Cardiac muscle cell (in vitro differentiated cells and primary cell): ENCODE data around the gene MIA2. TPM values are rescaled to one million over a fixed set of nuclear protein-coding genes. Genes with fewer than 3 reads are reported as not detected.

Experiments
- DNase-seq, 2 donors: peaks; one replicate each; pipeline versions ENCODE4 v3.0.0 to v3.0.0-alpha.2; 2010 to 2017; ENCODE audit warnings: low read depth in 1 of 2, low spot score in 1 of 2
- H3K27ac ChIP-seq: fragments of 200-600 bp; sonication (generic); 2 replicates; pipeline ENCODE4 v1.5.1; 2016
- H3K27me3 ChIP-seq: fragments of 200-600 bp; sonication (generic); 2 replicates; pipeline ENCODE4 v1.6.0; 2016; ENCODE audit warnings: control low read depth
- H3K36me3 ChIP-seq: fragments of 200-600 bp; sonication (generic); 2 replicates; pipeline ENCODE4 v1.5.1; 2016; ENCODE audit warnings: control low read depth
- H3K4me1 ChIP-seq: fragments of 200-600 bp; sonication (generic); 2 replicates; pipeline ENCODE4 v1.8.1; 2017; ENCODE audit warnings: low read depth, mild to moderate bottlenecking, mixed run types
- H3K4me3 ChIP-seq: fragments of 200-600 bp; sonication (generic); 2 replicates; pipeline ENCODE4 v1.5.1; 2016; ENCODE audit warnings: mild to moderate bottlenecking
- H3K9me3 ChIP-seq: fragments of 200-600 bp; sonication (generic); 2 replicates; pipeline ENCODE4 v1.5.1; 2017; ENCODE audit warnings: low read depth, mild to moderate bottlenecking, control low read depth
- CTCF ChIP-seq: IDR thresholded peaks from 2 replicates; pipeline ENCODE4 v1.5.1; 2012; ENCODE audit warnings: low read depth, mild to moderate bottlenecking, low read length
- polyA plus RNA-seq: library from polyadenylated mRNA; unstranded; fragments of >200 nt; fragmentation: Nextera tagmentation; extraction: Ambion mirVana; gene quantifications from 2 replicates; pipeline ENCODE4 v1.2.1, GENCODE V29; 2016
- total RNA-seq: library from RNA; depleted of rRNA; stranded (reverse); fragments of >200 nt; gene quantifications from 2 replicates; pipeline ENCODE4 v1.2.3, GENCODE V29; 2016

MIA2 gene
- total RNA-seq = 5.8 and 20.6 TPM in 2 replicates
- 14.4 and 17.7 TPM in 2 replicates for polyA plus RNA-seq

DNA sequence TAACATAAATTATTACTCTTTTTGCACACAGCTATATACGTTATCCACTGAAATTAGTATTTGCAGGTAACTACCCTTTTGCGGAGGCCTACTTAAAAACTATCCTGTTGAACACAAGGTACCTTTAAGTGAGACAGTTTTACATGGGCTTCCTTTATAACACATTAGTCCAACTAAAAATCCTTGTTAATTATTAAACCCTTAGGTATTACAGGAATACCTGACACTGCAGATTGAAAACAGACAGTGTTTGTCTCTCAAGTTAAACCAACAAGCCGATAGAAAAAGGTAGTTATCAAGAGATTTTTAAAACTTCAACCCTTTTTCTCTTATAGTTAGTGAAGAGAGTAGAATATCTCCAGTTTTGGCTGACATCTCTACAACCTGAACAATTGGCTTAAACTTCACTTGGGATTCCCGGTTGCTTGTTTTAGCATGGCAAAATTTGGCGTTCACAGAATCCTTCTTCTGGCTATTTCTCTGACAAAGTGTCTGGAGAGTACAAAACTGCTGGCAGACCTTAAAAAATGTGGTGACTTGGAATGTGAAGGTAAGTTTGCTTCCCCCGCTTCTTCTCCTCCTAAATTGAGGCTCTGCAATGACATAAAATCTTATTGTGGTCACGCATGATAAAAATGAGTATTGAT, at the start of gene MIA2:
Gene MIA2, plus strand, starts transcription at position 236 of the 647 bp plus-strand sequence. Its CDS starts 200 bp downstream, at position 436.
- H3K4me1 ChIP-seq = no peaks in the 10 kb centered on the region
- no peaks in the 10 kb centered on the region for H3K27me3 ChIP-seq
- H3K27ac ChIP-seq = no peak within 1 kb of the TSS
- H3K4me3 ChIP-seq = no peak within 1 kb of the TSS
- DNase-seq = no peak
- H3K9me3 ChIP-seq = no peaks in the 10 kb centered on the region
- no peak for TF ChIP-seq CTCF
- H3K36me3 ChIP-seq = no peaks in the 10 kb centered on the region

- H3K27ac ChIP-seq = no peak overlapping the region
- peaks cover 42% of the 10 kb centered on the region for H3K36me3 ChIP-seq
- H3K9me3 ChIP-seq = no peaks in the 10 kb centered on the region
- no peaks in the 10 kb centered on the region for H3K4me1 ChIP-seq
- DNase-seq = no peak
- H3K4me3 ChIP-seq = no peak overlapping the region
- TF ChIP-seq CTCF = no peak
- H3K27me3 ChIP-seq = no peaks in the 10 kb centered on the region
Observed at GRCh38 chr14:39184628-39185255, 49.0 kb upstream of the MIA2 start.

DNA sequence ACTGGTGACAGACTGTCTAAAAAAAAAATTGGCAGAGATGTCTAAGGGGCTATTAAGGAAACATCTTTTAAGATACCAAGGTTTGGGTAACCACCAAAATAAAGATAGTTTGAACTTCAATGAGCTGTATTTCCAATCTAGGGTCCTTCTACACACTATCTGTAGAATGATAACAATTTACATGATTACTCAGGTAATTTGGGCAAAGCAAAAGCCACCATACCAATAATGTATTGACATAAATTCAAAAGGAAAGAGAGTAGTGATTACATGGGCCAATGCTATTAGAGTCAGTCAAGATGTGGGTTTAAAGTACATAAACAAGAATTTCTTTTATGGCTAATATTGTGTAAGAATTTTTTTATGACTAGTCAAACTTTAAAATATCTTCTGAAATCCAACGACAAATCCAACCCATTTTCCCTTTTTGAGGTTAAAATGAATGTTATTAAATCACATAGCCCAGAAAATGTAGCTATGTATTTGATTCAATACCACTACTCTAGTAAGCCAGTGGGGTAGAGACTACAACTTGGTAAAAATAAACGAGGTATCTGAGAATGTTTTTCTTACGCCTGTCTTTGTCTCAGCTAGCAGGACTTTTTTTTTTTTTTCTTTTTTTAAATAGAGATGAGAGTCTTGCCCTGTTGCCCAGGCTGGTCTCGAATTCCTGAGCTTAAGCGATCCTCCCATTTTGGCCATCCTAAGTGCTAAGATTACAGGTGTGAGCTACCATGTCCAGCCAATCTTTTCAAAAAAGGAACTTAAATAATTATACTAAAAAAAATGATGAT, 48.3 kb upstream of the MIA2 start:
- Histone ChIP-seq H3K27me3 (no peaks in the 10 kb centered on the region), H3K36me3 (peaks cover 34% of the 10 kb centered on the region), H3K9me3 (no peaks in the 10 kb centered on the region), H3K27ac (no peak overlapping the region), H3K4me3 (no peak overlapping the region), H3K4me1 (no peaks in the 10 kb centered on the region)
- TF ChIP-seq CTCF = no peak
- no peak for DNase-seq

GRCh38 chr14:39186941-39187525, 46.7 kb upstream of the MIA2 start:
- no peaks in the 10 kb centered on the region for H3K27me3 ChIP-seq
- no peak overlapping the region for H3K4me3 ChIP-seq
- H3K9me3 ChIP-seq = no peaks in the 10 kb centered on the region
- H3K36me3 ChIP-seq = peaks cover 19% of the 10 kb centered on the region
- no peak for DNase-seq
- H3K27ac ChIP-seq = no peak overlapping the region
- no peaks in the 10 kb centered on the region for H3K4me1 ChIP-seq
- no peak for TF ChIP-seq CTCF
